Inflammatory macrophage treated with lipopolysaccharide for 4 hours (primary cell): Measurements from ENCODE around the gene PSMD1.

Experiments used
- DNase-seq: peaks from one replicate; pipeline ENCODE4 v3.0.0-alpha.2; 2020

PSMD1 gene

DNA sequence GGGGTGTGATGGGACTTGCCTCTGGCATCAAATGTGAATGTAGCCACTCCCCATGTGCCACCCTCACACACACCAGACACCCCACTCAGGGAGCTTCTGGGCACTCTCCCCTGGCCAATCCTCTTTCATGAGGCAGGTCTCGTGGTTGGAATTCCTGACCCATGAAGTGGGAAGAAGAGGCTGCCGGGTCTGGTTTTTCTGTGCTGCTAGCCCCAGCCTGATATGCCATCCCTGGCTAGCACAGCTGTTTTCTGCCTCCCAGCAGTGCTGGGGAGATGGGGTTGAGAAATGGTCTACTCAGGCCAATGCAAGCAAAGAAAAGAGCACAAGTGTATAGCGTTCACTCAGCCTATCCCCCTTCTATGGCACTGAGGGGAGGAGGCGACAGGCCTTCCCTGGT is 20.5 kb upstream of the PSMD1 start:
- no peak for DNase-seq

DNA sequence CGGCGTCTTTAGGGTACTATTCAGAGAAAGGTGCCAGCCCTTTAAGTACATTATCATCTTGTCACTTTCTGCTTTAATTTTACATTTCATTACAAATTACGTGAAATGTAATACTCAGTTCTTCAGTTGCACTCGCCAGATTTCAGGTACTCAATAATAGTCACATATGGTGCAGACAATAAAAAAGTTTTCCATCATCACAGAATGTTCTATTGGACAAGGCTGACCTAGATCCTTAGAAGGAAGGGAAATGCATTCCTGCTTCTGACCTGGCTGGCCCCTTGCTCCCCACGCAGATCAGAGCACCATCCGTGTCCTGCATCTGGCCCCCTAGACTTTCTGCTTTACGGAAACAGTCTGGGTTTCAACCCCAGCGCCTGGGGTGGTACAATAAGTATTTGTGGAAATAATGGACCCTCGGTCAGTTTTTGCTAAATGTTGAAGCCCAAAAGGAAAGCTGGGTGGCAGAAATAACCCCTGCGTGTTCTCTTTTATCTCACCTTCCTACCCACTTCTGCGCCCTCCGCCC is 20.0 kb upstream of the PSMD1 start:
- DNase-seq, result no peak

DNA sequence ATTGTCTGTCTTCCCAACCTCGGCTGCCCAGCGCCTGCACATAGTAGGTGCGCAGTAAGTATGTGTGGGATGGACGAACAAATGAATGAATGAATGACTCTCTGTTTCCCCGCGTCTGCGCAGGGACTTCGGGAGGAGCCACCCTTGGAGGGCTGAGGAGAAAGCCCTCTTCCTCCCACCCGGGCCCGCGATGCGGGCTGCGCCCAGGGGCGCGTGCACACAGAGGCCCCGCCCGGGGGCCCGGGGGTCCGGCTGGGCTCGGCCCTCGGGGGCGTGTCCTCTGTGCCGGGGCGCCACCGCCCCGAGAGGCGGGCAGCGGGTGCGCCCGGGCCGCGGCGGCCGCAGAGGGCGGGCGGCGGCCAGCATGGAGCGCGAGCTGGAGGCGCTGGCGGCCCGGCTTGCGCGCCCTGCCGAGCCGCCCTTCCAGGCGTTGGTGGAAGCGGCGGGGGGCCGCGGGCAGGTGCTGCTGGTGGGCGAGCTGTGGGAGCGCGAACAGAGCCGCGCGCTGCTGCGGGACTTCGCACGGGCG is 19.4 kb upstream of the PSMD1 start, which contains the start of gene C2orf72:
Gene C2orf72, plus strand, starts transcription at position 322 of the 529 bp plus-strand sequence. Its CDS starts 43 bp downstream, at position 365.
- DNase-seq, result no peak

DNA sequence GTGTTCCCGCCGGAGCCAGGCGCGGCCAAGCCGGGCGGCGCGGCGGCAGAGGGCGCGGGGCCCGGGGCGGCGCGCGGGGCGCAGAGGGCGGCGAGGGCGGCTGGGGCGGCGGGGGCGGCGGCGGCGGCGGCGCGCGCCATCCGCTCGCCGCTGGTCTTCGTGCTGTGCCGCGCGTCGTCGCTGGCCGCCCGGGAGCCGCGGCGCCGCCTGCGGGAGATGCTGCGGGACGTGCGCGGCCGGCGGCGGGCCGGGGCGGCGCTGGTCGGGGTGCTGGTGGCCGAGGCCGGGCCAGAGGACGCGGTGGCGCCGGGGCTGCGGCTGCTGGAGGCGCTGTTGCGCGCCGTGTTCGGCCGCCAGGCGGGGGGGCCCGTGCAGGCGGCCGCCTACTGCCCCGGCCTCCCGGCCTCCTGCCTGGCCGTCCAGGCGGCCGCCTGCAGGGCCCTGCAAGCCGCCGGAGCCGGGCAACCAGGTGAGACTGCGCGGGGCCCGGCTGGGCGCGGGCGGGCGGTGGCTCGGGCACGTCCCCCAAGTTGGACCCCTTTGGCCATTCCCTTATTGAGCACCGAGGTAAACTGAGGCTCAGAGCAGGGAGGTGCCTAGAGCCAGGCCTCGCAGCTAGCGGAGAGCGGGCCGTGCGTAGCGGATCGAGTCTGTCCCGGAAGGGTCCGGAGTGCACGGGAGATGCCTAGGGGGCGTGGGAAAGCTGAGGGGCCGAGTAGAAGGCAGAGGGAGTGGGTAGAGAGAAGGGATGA is 18.8 kb upstream of the PSMD1 start:
- DNase-seq, result no peak

DNA sequence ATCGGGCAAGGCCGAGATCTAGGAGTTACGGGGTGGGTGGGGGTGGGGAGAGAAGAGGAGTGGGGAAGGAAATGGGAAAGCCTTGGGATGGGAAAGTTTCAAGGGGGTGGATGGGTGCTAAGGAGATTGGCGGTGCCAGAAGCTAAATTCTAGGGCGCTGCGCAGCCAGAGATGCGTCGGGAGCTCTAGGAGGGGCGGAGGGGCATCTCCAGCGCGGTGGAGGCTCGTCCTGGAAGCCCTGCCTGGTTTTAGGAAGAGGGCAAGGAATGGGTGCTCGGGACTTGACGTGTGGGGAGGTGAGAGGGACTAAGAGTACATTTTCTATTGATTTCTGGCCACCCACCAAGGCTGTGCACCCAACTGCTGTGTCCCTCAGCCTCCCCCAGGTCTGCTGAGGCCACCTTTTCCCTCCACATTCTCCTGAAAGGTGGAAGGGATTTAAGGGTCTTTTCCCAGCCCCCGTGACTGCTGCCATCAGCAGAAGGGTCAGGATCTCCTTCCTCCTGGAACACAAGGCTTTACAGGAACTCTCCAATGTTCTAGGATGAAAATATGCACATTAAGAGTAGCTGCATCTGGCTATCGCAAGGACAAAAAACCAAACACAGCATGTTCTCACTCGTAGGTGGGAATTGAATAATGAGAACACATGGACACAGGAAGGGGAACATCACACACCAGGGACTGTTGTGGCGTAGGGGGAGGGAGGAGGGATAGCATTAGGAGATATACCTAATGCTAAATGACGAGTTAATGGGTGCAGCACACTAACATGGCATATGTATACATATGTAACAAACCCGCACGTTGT is 18.0 kb upstream of the PSMD1 start:
- DNase-seq, result no peak

DNA sequence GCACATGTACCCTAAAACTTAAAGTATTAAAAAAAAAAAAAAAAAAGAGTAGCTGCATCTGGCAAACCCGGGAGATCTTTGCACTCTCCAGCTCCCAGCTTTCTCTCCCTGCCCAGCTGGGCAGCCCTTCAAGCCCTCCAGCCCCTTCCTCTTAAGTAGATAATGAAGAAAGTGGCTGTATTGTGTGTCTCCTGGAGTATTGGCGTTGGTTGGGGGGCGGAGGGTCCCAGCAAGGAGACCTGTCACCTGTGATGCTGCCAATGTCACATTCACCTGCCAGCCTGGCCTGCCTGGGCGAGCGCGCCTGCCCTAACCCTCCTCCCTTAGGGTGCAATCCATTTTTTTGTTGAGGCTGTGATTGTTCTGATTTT is 17.4 kb upstream of the PSMD1 start:
- no peak for DNase-seq

DNA sequence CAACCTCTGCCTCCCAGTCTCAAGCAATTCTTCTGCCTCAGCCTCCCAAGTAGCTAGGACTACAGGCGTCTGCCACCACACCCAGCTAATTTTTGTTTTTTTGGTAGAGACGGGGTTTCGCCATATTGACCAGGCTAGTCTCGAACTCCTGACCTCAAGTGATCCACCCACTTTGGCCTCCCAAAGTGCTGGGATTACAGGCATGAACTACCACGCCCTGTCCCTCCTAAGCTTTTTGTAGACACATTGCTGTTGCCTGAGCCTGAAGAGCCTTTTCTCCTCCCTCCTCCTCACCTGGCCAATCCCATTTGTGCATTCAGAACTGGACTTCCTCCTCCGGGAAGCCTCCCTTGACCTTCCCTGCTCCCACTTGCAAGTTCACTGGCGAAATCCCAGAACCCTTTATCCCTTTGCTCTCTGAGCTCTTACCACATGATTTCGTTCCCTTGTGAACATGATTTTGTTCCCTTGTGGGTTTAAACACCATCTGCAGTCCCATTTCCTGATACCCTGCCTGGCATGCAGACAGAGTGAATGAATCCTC is 16.8 kb upstream of the PSMD1 start:
- no peak for DNase-seq

DNA sequence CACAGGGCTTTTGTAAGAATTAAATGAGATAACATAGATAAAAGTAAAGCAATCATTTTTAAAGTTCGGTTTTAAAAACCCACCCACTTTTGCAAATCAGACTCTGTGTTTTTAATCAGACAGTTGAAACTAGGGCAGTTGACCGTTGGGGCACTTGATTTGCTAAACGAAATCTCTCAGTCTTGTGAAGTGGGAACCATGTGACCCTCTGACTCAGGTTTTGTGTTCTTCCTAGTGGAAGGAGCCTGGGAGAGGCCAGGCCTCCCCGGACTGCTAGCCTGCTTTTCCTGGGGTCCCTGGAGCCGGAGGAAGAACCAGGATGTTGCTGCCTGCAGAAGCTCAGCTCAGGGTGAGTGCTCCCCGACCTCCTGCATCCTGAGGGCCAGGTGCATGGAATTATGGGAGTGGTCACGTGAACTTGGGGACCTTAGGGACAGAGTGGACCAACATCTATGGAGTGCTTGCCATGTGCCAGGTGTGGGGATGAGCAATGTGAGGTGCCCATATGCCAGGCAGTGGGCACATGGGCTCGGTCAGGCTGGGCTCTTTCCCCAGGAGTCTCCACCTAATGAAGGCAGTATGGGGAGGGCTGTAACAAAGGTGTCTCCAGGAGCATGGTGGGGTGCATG is 15.5 kb upstream of the PSMD1 start:
- no peak for DNase-seq

DNA sequence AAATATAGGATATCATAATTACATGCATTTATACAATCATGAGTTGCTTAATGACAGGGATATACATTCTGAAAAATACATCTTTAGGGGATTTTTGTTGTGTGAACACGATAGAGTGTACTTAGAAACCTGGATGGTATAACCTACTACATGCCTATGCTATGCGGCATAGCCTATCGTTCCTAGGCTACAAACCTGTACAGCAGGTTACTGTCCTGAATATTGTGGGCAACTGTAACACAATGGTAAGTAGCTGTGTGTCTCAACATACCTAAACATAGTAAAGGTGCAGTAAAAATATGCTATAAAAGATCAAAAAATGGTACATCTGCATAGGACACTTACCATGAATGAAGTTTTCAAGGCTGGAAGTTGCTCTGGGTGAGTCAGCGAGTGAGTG is 12.9 kb upstream of the PSMD1 start:
- no peak for DNase-seq

DNA sequence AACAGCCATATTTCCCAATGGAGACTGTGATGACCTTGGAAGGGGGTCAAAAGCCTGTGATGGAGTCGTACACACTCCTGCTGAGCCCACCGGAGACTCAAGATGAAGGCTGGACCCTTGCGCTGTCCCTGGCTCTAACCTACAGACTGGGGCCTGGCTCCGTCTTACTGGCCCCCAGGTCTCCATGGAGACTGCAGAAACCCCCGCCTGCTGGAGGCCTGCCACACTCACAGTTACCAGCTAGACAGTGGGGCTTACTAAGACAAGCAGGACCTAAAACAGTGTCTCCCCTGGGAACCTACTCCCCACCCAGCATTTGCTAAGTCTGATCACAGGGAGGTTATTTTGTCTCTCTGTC is 9.8 kb upstream of the PSMD1 start:
- no peak for DNase-seq

DNA sequence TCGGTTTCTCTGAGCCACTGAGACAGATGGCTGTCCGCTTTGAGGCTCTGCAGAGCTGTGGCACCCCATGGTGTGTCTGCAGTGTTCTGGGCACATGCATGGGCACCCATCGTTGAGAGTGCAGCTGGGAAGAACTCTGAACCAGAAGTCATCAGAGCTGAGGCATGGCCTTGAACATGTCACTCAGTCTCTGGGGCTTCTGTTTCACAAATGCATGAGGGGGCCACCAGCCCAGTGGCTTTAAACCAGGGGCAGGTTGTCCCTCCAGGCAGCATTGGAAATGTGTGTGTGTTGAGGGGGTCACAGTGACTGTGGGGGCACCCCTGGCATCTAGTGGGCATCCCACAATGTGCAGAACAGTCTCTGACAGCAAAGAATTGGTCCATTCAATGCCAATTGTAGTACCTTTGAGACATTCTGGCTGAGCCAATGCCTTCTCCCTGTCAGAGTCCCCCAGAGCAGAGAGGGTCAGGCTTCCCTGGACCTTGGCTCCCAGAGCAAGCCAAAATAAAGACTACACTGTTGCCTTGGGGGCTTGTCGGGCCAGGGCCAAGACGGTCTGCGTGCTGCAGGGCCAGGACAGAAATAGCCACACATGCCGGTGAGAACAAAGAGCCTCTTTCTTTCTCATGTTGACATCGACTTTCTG is 9.3 kb upstream of the PSMD1 start:
- no peak for DNase-seq

DNA sequence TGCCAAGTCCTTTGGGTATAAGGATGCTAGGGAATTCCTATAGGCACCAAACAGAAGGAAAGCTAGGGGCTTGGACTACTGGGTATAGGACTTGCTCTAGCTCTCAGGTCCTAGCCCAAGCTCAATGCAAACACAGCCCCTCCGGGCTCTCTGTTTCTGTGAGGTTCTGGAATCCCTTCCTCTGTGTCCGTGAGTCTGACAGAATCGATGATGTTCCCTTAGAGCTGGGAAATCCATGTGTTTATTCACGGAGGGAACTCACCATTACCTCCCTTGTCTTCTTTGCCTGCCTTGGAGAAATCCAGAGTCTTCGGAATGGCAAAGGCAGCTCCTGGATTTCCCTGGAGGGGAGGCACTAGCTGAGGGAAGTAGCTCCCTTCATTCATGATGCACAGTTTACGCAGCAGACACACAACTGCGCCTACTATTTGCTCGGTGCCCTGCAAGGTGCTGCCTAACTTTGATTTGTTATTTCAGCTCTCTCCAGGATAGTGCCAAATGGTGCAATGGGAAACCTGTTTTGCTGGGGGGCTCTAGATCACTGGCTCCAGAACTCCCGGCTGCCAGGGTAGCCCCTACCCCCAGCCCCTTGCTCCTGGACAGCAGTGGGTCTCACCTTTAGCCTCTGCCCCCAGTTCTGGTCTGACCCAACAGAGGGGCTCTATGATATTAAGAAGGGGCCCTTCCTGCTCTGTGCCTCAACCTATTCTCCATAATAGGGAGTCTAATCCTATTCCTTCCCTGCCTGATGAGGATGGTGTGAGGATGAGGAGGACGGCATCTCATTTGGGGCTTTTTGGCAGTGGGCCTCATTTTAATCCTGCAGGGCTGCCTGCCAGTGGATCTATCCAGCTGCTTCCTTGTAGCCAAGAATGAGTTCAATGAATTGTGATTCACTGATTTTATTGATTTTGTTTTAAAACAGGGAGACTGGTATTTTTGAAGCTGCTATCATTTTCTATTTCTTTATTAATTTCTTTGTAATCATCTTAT is 8.4 kb upstream of the PSMD1 start:
- no peak for DNase-seq

DNA sequence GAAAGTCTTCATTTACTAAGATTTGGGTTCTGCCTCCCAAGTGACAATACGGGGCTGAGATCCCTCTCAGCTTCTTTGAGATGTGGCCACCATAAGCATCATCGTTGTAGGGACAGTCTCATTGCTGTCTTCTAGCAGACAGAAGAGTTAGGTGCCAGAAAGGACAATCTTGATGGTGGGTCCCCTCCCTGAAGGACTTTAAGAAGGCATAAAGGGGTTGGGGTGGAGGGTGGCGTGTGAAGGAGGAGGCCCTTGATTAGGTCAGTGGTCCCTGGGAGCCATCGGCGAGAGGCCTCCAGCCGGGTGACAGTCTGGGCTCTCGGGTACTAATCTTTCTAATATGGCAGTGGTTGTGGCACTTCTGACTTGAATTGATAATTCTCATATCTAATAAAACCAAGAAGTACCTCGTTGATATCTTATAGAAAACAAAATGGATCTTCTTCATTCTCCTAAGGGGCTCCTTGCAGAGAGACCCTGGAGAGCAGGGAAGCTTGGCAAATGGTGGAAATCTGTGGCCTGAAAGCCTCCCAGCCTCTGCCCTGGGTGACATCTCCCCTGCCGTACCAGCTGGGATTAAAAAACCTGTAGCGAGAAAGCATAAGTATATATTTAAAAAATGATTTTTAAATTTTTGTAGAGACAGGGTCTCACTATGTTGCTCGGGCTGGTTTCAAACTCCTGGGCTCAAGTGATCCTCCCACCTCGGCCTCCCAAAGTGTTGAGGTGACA is 7.2 kb upstream of the PSMD1 start:
- DNase-seq, result no peak

DNA sequence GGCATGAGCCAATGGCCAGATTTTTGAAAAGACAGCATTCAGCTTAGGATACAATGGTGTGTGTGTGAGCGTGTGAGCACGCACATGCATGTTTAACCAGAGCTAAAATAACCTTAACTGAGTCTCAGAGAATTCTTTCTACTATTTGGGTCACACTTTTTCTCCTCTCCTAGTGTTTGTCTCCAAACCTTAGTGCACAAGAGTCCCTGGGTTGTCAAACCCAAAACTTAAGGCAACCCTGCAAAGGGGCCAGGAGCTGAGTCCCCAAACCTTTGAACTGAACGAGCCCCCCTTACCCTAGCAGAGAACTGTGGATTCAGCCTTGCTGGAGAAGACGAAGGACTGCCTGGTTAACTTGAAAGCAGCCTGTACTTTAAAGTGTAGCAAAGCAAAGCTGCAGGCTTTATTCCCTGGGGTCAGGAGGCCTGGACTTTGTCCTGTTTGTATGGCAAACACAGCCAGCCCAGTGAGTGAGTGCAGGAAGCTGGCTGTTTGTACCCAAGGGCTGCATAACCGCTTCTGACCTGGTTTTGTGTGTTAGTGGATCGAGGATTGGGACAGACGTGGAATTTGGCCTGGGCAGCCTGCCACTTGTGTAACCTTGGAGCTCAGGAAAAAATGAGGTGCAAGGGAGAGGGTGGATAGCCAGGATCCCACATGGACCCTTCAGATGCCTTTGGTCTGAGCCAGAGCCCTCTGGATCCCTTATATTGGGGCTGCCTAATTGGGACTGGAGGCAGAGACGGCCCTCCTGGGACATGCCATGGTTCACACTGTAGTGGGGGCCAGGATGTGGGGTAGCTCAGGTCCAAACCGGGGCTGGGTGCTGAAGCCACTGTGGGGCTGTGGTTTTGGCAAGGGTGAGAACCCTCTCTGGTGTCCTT is 6.4 kb upstream of the PSMD1 start:
- no peak for DNase-seq

DNA sequence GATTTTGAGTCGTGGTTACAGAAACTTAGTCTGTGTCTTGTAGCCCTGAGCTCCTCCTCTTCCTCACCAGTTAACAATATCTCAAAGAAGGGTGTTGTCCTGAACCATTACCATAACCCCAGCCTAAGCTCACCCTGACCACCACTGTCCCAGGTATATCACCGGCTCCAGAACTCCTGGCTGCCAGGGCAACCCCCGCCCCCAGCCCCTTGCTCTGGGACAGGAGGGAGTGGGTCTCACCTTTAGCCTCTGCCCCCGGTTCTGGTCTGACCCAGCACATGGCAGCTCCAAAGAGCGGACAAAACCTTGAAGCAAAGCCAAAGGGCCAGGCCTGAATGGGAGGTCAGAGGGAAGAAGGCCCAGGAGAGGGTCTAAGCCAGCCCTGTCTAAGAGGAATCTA is 5.6 kb upstream of the PSMD1 start:
- DNase-seq, result no peak

DNA sequence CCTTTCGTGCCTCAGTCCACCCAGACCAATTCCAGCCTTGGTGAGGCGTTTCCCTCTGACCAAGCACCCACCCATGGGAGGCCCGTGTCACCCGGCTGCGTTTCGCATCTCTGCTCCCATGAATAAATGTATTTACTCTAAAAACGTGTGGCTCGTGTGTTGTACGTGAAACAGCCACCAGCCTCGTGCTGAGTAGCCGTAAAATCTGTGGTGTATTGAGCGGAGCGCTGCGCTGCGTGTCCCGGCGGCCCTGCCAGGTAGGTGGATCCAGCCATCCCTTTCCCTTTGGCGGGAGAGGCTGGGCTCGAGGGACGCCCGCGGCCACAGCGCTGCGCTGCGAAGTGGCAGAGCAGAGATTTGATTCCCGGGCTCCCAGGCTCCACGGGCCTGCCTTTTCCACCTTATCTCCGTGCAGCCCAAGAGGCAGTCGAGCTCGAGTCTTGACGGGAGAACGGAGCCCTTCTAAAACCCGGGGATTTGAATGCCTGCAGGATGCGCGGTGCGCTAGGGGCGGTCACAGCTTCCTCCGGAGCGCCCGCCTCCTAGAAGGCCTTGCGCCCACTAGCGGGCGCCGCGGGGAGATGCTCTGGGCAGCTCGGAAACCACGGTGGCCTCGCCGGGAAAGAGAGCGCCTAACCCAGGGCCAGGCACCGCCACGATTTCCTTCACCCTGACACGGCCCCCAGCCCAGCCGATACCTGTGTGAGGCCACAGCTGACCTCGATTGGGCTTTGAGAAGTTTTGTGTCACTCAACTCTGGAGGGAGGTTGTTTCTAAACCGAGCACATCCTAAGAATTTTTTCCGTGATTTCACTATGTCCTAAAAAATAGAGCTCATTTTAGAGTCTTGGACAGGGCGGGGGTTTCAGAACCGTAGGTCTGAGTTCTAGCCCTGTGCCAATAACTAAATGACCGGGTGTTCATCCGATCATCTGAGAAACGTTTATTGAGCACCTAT is 3.9 kb upstream of the PSMD1 start:
- peak; percentile 82 for DNase-seq

DNA sequence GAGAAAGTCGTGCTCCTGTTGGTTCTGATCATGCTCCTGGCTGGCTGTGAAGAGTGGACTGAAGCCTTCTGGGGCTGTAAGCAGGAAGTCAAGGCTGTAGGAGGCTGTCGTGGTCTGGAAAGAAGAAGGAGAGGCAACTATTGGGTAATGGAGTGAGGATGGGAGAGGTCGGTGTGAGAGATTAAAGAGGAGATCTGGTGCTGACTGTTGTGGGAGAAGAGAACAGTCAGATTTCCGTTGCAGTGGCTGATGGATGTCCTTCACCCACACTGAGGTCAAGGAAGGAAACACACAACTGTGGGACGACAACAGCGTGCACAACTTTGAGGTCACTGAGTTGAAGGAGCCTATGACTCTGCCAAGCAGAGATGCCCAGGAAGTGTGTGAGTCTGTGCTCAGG is 2.8 kb upstream of the PSMD1 start:
- peak; percentile 23 for DNase-seq

DNA sequence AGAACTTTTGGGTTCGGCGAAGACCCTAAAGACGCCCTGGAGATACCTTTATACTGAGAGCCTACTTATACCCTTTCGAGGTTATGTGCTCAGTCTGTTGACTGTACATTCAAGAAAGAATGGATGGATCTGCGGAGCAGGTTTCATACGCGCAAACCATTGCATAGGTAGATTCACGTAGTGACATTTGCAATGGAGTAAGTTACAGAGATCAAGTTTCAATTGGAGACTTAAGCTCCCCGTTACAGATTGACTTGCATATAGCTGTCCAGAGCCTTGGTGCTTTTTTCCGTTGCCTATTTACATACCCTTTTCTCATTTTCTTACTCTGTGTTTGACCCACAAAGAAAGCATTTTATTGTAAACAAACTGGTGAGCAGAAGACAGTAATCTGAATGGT is 923 bp downstream of the PSMD1 start:
- DNase-seq, result no peak
